ENCODE data around the gene EYA2. TPM values are rescaled to one million over a fixed set of nuclear protein-coding genes. Genes with fewer than 3 reads are reported as not detected.

Gene EYA2
- total RNA-seq, 4 donors from 2014 or later, result 0.60 to 4.0 (median 0.99) TPM

GRCh38 chr20:47117371-47117770, 222.7 kb downstream of the EYA2 start:
- in situ Hi-C loops (cut with MboI; ENCODE audit: low sequenced_read_pairs in 4 of 4) (no loop called here), intact Hi-C loops (cut with DNase I; ENCODE audit: low total_unique reads) (no loop called here)
- H3K4me3 ChIP-seq, result no peak overlapping the region
- H3K9me3 ChIP-seq, result no peaks in the 10 kb centered on the region
- peaks cover 4 to 8% of the 10 kb centered on the region in 2 donors for H3K4me1 ChIP-seq
- no peaks in the 10 kb centered on the region for H3K27me3 ChIP-seq
- peak overlapping the region; percentile 32 to 58 (median 55) for H3K27ac ChIP-seq
- H3K36me3 ChIP-seq, result no peaks in the 10 kb centered on the region
- TF ChIP-seq CTCF (IDR thresholded peaks at IDR 0.05 in 4 of 5, conservative IDR thresholded peaks at IDR 0.05 in 1 of 5) (no peak), POLR2A (IDR thresholded peaks at IDR 0.05) (no peak)
- DNase-seq (no peak), ATAC-seq (no peak)

- Histone ChIP-seq H3K27me3 (no peaks in the 10 kb centered on the region), H3K4me3 (no peak overlapping the region), H3K27ac (peak overlapping the region; percentile 32 to 58 (median 55)), H3K4me1 (peaks cover 4 to 8% of the 10 kb centered on the region in 2 donors), H3K9me3 (no peaks in the 10 kb centered on the region), H3K36me3 (no peaks in the 10 kb centered on the region)
- TF ChIP-seq POLR2A (IDR thresholded peaks at IDR 0.05) (no peak), CTCF (IDR thresholded peaks at IDR 0.05 in 4 of 5, conservative IDR thresholded peaks at IDR 0.05 in 1 of 5) (no peak)
- no peak for DNase-seq
- ATAC-seq, result no peak
- intact Hi-C loops (cut with DNase I; ENCODE audit: low total_unique reads), result no loop called here
- in situ Hi-C loops (cut with MboI; ENCODE audit: low sequenced_read_pairs in 4 of 4), result no loop called here
These were observed 223.1 kb downstream of the EYA2 start for GRCh38 chr20:47117773-47118172.

GRCh38 chr20:47118206-47118605, 223.6 kb downstream of the EYA2 start:
- Histone ChIP-seq H3K4me1 (peaks cover 4 to 8% of the 10 kb centered on the region in 2 donors), H3K9me3 (no peaks in the 10 kb centered on the region), H3K4me3 (no peak overlapping the region), H3K27ac (peak overlapping the region; percentile 32 to 58 (median 55)), H3K36me3 (no peaks in the 10 kb centered on the region), H3K27me3 (no peaks in the 10 kb centered on the region)
- DNase-seq (no peak), ATAC-seq (no peak)
- intact Hi-C loops (cut with DNase I; ENCODE audit: low total_unique reads), result no loop called here
- TF ChIP-seq POLR2A (IDR thresholded peaks at IDR 0.05) (no peak), CTCF (IDR thresholded peaks at IDR 0.05 in 4 of 5, conservative IDR thresholded peaks at IDR 0.05 in 1 of 5) (no peak)
- in situ Hi-C loops (cut with MboI; ENCODE audit: low sequenced_read_pairs in 4 of 4), result no loop called here

GRCh38 chr20:47118641-47119040, 224.0 kb downstream of the EYA2 start:
- intact Hi-C loops (cut with DNase I; ENCODE audit: low total_unique reads) (no loop called here), in situ Hi-C loops (cut with MboI; ENCODE audit: low sequenced_read_pairs in 4 of 4) (no loop called here)
- Histone ChIP-seq H3K4me3 (no peak overlapping the region), H3K27ac (peak overlapping the region; percentile 32 to 58 (median 55)), H3K4me1 (peaks cover 4 to 8% of the 10 kb centered on the region in 2 donors), H3K9me3 (no peaks in the 10 kb centered on the region), H3K36me3 (no peaks in the 10 kb centered on the region), H3K27me3 (no peaks in the 10 kb centered on the region)
- no peak for TF ChIP-seq POLR2A (IDR thresholded peaks at IDR 0.05)
- no peak for TF ChIP-seq CTCF (IDR thresholded peaks at IDR 0.05 in 4 of 5, conservative IDR thresholded peaks at IDR 0.05 in 1 of 5)
- DNase-seq (no peak), ATAC-seq (peak in 1 of 2 donors; percentile 45)

GRCh38 chr20:47120346-47120936, 225.8 kb downstream of the EYA2 start:
- Histone ChIP-seq H3K4me1 (peaks cover 4 to 8% of the 10 kb centered on the region in 2 donors), H3K4me3 (no peak overlapping the region), H3K27ac (peak overlapping the region in 1 of 4 donors; percentile 4), H3K27me3 (no peaks in the 10 kb centered on the region), H3K9me3 (no peaks in the 10 kb centered on the region), H3K36me3 (no peaks in the 10 kb centered on the region)
- TF ChIP-seq POLR2A (IDR thresholded peaks at IDR 0.05) (no peak), CTCF (IDR thresholded peaks at IDR 0.05 in 4 of 5, conservative IDR thresholded peaks at IDR 0.05 in 1 of 5) (no peak)
- in situ Hi-C loops (cut with MboI; ENCODE audit: low sequenced_read_pairs in 4 of 4), result no loop called here
- intact Hi-C loops (cut with DNase I; ENCODE audit: low total_unique reads), result no loop called here
- DNase-seq (no peak), ATAC-seq (peak in 1 of 2 donors; percentile 19)
